Gastrocnemius medialis (tissue), 4 donors: Measurements from ENCODE around the gene ERC1.

Experiments
- CTCF ChIP-seq, 5 experiments: fragments of 450-650 bp in 3 of 5; fragments of 200-600 bp in 2 of 5; sonication (generic) in 2 of 5; IDR thresholded peaks in 4 of 5; conservative IDR thresholded peaks in 1 of 5; 1 replicate in 4 of 5; 2 replicates in 1 of 5; pipeline ENCODE4 v1.5.1; 2016 to 2019; ENCODE audit warnings: antibody characterized with exemption in 5 of 5, mild to moderate bottlenecking in 3 of 5, moderate library complexity in 3 of 5
- POLR2A ChIP-seq, 2 donors: fragments of 450-650 bp; IDR thresholded peaks; one replicate each; pipeline ENCODE4 v1.6.1; 2017; ENCODE audit warnings: antibody characterized with exemption in 2 of 2, mild to moderate bottlenecking in 2 of 2, moderate library complexity in 2 of 2

GRCh38 chr12:1377681-1378080, 386.7 kb downstream of the ERC1 start:
- TF ChIP-seq CTCF (IDR thresholded peaks at IDR 0.05 in 4 of 5, conservative IDR thresholded peaks at IDR 0.05 in 1 of 5) (no peak), POLR2A (IDR thresholded peaks at IDR 0.05) (no peak)
